NCI-H460 (cell line): ENCODE data around the gene TAF5L. TPM values are rescaled to one million over a fixed set of nuclear protein-coding genes. Genes with fewer than 3 reads are reported as not detected.
A peak's percentile ranks its signal among the peaks of the same experiment; 100 is the strongest.
"Not testable (repeated sequence)": the region's sequence is repeated elsewhere in the genome, so short reads cannot be mapped to it uniquely, and the experiment has no call there.

Source experiments
- DNase-seq: peaks from one replicate; pipeline ENCODE4 v3.0.0-alpha.2; 2016; ENCODE audit warnings: low read depth; ENCODE audit errors: extremely low read depth
- total RNA-seq: library from RNA; depleted of rRNA; stranded (reverse); fragments of >200 nt; shearing (Covaris generic); gene quantifications from 2 replicates; pipeline ENCODE4 v1.2.3, GENCODE V29; 2014

TAF5L gene
- total RNA-seq, 1 experiment from 2014 or later, result 25.9 TPM

DNA sequence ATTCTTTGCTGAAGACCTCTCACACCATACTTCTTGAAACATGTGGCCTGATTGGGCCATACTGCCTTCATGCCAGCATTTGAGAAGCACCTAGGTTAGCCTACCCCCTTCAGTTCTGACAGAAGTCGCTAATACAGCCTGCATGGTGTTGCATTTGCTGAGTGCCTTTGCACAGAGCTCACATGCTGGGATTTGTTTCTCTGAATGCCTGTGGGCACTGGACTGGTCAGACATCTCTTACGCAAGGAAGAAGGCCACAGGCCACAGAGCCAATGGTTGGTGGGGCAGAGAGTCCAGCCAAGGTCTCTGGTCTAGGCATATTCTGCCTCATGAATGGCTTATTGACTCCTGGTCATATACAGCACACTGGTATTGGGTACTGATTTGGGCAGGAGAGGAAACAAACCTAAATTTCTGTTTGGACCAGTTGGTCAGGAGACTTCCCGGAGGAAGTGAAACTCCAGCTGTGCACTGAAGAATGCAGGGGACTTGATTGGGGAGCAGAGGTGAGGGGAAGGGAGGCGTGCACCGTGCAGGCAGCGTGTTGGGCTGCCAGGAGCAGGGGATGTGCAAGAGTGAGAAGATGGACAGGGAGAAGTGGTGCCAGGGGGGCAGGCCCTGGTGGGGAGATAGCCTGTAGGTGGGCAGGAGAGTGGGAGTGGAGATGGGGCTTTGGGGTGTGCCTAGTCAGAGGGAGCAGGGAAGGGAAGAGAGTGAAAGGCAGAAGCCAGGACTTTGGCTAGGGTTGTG, 18.2 kb upstream of the TAF5L start:
- DNase-seq, result no peak

DNA sequence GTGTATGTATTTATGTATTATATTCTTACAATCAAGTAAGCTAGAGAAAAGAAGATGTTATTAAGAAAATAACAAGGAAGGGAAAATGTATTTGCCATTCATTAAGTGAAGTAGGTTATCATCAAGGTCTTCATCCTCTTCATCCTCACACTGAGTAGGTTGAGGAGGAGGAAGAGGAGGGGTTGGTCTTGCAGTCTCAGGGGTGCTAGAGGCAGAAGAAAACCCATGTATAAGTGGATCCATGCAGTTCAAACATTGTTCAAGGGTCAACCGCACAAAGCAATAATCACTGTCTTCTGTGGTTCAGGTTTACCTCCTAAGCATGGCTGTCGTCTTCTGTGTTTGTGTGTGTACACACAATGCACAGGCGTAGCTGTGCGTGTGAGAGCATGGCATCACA, 17.0 kb upstream of the TAF5L start:
- no peak for DNase-seq

DNA sequence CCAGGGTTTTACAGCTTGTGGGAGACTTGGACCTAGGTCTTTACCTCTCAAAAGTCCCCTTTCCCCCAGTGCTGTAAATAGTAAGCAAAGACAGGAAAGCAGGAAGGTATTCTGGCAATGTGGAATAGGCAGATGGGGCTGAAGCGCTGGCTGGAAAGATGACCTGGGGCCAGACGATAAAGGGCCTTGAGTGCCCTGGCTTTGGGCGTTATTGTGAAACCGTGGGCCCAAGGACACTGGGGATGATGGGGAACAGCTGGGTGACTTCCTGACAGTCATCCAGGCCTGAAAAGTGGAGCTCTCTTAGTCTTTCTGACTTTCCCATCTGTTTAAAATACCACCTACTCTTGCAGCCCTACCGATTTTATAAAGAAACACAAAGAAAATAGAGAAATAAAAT, 16.5 kb upstream of the TAF5L start:
- DNase-seq, result no peak

DNA sequence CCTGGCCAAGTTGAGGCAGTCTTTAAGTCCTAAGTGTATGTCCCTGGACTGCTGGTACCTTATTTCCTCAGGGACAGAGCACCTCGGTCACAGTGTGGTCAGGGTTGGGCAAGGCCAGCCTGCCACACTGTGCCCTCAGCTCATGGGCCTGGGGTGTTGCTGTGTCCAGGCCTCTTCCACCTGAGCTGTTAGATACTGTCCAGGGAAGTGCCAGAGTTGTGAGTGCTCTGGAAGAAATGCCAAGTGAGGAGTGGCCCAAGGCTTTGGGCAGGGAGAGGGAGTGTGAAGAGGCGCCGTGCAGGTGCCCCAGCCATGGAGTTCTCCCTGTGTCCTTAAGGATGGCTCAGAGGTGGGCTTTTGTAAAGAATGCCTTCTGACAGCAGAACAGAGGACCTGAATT, 15.4 kb upstream of the TAF5L start:
- no peak for DNase-seq

DNA sequence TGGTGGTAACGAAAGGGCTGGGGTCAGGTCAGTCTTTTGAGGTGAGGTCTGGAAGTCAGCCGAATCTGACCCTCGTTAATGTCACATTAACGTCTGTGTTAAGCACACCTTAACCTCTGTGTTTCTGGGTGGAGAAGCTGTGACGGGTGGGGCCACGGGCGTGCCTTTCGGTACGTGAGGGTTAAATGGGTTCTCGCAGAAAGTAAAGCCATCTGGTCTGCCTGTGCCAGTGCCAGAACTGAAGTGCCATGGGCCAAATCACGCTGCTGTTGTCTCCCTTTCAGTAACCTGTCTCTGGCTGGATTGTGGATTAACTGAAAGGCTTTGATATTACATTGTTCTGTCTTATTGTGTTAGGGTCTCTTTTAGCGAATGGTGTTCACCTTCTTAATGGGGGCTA, 14.5 kb upstream of the TAF5L start:
- no peak for DNase-seq

DNA sequence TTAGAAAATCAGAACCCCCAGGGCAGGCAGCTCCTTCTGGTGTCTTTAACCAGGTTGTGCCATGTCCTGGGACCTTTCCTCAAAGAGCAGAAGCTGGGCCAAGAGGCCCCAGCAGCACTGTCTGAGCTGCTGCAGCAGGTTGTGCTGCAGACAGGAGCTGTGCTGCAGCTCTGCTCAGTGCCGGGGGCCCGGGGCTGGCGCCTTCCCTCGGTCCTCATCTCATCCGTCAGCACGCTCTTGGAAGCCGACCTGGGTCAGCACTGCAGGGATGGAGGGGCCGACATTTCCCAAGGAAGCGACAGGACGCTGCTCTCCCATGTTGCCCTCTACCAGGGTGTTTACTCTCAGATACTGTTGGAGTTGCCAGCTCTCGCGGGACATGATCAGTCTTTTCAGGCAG, 11.8 kb upstream of the TAF5L start:
- no peak for DNase-seq

DNA sequence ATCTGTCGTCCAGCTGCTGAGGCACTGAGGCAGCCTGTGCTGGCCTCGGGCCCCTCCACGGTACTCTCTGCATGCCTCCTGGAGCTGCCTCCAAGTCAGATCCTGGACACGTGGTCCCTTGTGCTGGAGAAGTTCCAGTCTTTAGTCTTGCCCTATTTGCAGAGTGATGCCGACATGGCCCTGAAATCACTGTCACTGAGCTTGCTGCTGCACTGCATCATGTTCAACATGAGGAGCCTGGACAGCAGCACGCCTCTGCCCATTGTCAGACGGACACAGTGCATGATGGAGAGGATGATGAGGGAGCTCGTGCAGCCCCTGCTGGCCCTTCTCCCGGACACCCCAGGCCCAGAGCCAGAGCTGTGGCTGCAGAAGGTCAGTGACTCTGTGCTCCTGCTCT, 10.1 kb upstream of the TAF5L start:
- DNase-seq, result no peak

DNA sequence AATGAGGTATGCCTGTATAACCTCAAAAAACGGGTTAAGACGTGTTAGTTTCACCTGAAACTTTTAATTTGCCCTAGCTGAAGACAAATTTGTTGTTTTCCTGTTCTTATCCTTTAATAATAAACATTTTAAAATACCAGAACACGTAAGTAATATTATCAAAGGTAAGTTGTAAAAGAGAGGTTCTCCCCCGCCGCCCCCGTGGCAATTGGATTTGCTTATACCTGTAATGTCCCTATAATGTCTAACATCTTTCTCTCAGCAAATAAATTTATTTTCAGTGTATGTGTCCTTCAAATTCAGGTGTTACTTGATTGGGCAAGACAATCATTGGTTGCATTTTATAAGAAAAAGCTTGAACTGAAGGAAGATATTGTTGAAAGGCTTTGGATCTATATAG, 6.0 kb upstream of the TAF5L start:
- no peak for DNase-seq

DNA sequence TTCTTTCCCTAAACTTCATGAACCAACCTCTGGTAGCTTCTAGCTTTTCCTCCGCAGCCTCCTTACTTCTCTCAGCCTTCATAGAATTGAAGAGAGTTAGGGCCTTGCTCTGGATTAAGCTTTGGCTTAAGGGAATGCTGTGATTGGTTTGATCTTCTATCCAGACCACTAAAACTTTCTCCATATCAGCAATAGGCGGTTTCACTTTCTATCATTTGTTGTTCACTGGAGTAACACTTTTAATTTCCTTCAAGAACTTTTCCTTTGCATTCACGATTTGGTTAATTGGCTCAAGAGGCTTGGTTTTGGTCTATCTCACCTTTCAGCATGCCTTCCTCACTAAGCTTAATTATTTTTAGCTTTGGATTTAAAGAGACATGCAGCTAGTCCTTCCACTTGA, 5.2 kb upstream of the TAF5L start:
- DNase-seq, result no peak

DNA sequence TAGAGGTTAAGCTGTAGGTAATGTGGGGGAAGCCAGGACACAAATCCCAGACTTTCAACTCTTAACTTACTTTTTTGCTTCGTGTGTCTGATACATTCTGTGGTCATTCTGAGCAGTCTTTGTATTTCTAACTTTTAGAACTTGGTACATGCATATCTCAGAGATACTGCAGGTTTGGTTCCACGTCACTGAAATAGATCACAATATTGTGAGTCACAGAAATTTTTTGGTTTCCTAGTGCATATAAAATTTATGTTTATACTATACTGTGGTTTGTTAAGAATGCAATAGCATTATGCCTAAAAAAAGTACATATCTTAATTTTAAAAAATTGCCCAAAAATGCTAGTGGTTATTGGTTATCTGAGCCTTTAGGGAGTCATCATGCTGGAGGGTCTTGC, 3.3 kb upstream of the TAF5L start:
- DNase-seq, result no peak

DNA sequence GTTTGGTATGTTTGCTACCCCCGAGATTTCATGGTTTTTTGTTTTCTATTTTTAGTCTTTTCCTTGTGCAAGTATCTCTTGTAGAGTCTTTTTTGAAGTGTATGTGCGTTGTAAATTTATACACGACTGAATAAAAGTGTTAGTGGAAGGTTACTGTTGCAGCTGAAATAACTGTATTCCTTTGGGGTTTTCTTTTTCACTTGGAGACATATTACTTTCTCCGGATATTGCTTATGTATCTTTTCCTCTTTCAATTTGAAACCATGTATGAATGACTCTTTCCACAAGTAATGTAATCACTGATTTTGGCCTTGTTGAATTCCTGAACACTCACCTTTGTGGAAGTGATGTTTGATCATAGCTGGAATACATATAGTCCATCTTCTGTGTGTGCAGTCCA, 1.1 kb upstream of the TAF5L start:
- DNase-seq, result no peak

DNA sequence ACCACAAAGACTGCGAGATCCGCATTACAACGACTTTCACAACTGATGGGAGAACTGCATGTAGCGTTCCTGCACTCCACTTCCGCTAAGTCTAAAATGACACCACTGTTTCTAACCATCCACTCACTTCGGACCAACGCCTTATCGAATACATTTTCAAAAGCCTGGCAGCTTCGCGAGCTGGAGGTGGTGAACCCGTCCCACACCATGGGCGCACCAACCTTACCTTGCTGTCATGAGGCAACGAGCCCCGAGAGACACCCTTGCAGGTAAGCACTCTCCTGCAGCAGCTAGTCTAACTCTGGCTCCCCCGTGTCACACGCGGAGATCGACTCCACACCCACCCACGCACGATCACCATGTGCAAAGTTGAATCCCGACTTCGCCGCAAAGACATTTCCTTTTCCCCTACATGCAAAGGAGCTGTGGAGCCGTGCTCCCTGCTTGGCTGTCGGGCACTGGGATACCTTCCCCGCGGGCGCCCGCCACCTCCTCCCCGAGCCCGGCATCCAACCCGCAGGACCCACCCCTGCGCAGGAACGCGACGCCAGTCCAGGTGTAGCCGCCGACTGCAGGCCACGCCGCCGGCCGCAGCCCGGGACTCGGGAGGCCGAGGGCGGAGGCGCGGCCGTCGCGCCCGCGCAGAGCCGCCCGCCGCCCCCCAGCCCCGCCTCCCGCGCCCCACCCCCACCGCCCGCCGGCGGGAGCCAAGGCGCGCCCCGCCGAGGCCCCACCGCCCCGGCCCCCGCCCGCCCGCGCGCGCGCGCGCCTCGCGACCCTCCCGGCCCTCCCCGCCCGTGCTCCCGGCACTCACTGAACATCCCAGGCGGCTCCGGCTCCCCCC, 629 bp downstream of the TAF5L start:
- peak; percentile 27 for DNase-seq

DNA sequence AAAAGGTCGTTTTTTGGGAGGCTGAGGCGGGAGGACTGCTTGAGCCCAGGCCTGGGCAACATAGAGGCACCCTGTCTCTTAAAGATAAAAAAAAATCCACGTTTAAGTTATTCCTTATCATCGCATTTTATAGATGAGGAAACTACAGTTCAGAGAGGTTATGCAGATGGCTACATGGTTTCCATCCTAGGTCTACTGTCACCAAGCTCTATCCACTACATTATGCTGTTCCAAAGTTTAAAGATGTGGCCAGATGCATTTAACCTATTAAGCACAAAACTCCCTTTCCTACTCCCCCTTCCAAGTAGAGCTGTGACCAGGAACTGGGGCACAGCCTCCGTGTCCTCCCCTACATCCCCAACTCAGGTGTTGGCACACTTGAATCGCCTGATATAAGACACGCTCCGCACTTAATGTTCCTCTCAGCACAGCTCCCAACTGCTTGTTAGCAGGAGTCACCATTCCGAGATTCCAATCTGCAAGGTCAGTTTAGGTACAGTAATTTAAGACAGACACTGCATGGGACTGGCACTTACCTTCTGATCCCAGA, 1.3 kb downstream of the TAF5L start:
- DNase-seq, result no peak

DNA sequence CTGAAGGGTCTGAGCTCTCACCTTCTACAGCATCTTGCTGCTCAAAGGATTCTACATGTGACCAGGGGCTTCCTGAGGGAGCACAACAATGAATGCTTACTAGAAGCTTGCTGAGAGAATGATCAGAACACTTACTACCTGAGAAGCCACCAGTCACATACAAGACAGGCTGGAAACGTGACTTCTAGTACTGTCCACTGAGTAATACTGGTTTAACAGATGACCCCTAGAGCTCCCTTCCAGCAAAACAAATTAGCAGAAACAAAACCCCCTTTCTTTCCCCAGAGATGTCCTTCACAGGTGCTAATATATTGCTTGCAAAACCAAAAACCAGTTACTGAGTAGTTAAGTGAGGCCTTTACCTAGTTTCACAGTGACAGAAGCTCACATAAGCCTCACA, 2.1 kb downstream of the TAF5L start:
- DNase-seq, result no peak

DNA sequence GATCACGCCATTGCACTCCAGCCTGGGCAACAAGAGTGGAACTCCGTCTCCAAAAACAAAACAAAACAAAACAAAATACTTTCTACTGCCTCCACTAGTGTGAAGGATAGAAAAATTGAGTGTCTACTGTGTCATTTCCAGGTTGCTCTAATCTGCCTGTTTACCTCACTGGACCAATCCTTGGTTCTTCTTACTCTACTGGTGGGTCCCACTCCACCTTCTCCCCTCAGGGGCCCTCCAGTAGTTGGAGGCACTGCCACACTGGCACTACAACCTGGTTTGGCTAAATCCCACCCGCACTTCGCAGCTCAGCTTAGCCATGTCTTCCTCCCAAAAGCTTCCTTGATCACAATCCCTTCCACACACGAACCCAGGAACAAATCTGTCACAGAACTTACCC, 2.7 kb downstream of the TAF5L start:
- DNase-seq, result no peak

DNA sequence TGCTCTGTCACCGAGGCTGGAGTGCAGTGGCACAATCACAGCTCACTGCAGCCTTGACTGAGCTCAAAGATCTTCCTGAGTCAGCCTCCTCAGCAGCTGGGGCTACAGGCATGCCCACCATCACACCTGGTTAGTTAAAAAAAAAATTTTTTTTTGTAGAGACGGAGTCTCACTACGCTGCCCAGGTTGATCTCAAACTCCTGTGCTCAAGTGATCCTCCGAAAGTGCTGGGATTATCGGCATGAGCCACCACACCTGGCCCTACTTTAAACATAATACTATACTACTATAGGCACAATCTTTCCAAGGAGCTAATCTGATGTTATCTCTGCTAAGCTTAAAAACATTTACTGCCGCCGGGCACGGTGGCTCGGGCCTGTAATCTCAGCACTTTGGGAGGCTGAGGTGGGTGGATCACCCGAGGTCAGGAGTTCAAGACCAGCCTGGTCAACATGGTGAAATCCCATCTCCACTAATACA, 3.2 kb downstream of the TAF5L start:
- DNase-seq, result not testable (repeated sequence)

DNA sequence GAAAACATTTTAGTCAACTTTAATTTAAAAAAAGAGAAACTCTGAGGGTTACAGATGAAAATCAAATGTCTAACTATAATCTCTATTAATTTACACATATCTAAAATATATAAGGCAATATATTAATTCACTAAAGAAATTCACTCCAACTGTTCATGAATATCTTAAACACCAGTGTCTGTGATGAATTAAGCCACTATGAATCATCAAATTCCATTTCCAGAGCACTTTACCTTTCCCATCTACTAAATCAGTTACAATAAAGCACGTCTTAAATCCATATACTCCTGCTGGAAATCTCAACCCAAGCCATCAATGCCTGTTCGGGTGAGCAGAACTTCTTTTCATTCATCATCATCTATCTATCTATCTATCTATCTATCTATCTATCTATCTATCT, 4.3 kb downstream of the TAF5L start:
- DNase-seq, result no peak

DNA sequence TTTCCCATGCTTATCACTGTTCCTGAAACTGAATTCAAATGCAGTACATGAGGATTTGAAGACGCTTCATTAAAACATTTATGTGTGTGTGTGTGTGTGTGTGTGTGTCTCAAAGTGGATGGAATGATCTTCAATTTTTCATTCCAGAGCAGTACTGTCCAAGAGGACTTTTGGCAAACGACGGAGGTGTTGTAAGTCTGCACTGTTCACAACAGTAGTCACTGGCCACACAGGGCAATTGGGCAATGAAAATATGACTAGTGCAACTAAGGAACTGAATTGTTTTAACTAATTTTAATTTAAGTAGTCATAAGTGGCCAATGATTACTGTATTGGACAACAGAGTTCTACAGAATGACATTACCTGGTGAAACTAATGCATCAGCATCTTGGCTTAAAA, 5.0 kb downstream of the TAF5L start:
- DNase-seq, result no peak

DNA sequence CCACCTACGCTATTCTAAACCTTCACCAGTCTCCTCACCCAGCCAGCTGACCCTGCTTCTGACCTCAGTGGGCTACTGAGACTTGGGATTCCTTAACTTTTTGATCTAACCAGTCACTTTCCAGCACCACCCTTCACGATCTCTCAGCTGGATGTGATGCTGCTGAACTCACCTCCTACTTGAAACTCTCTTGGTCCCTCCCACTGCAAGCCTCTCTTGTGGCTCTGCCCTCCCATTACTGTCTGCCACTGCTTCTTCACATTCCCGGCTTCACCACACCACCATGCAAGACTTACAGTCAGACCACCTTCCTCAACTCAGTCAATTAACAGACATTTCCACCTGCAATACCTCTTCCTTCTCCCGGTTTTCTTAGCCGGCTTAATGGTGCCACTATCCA, 6.3 kb downstream of the TAF5L start:
- DNase-seq, result no peak

DNA sequence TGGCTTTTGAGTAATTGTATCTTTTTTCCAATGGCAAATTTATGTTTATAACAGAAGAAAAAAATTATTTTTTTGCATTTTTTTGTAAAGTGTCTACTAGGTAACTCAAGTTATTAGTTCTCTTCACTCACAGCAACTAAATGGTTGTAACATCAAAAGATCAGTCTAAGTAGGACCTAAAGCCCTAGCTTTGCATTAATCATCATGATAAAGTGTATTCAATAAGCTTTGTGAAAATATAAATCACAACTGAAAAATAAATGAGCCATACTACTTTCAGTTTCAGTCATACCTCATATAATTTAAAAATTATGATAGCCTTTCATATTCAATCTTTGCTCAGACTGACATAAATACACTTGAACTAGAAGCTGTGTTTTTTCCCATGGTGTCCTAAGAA, 6.9 kb downstream of the TAF5L start:
- DNase-seq, result no peak

DNA sequence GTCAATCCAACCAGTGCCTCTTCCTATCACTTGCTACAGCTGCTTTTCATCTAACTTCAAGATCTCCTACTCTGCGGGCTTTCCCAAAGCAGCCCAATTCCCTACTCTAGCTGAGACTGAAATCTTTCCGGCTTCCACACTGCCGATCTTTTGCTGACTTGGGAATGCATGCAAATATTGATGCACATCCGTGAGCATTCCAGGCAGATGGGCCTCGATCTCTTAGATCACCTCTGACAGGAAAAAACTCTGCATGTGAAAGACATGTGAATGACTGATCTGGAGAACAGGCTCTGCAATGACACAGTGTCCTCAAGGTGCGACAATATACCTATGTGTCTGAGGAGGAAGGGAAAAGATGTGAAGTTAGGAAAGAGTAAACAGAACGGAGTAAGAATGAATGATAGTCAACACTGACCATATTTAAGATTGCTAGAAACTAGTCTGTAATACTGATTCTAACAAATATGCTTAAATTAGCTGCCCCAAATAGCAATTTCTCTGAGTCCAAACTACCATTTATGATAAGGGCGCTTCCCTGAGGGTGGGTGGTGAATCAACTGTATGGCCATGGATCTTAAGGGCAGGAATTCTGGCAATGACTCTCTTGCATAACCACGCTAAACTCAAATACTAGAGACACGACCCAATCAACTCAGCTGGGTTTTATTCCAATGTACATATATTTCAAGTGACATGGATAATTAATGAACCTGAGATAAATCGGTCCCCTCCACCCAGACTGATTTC, 8.4 kb downstream of the TAF5L start:
- no peak for DNase-seq
